ENCODE data around the gene TKTL2.
"Not testable (repeated sequence)": the region's sequence is repeated elsewhere in the genome, so short reads cannot be mapped to it uniquely, and the experiment has no call there.

- TF ChIP-seq POLR2A, POLR2AphosphoS5 (IDR thresholded peaks at IDR 0.05; ENCODE audit: low read depth, low read length): not testable (repeated sequence)
Observed at GRCh38 chr4:163447023-163447422, 26.5 kb downstream of the TKTL2 start.

All from GM12892 (cell line).